Pancreas (tissue), 10 donors: Measurements from ENCODE around the gene CAMKMT. TPM values are rescaled to one million over a fixed set of nuclear protein-coding genes. Genes with fewer than 3 reads are reported as not detected.

Experiments
- ATAC-seq, 4 donors: fragments of 200-7000 bp; cut with Tn5 transposase; one replicate each; pipeline versions ENCODE4 v1.8.0 to v1.9.1; 2020; ENCODE audit warnings: mild to moderate bottlenecking in 4 of 4, moderate library complexity in 4 of 4
- DNase-seq, 6 donors: peaks; one replicate each; pipeline ENCODE4 v3.0.0-alpha.2; 2020
- FAIRE-seq: peaks from 2 replicates; lab custom pipeline; 2012; peaks lifted over from hg19 to GRCh38; lab: Jason Lieb, UNC
- H3K27ac ChIP-seq, 4 donors: fragments of 200-600 bp; sonication (generic); 1 replicate in 3 of 4; 2 replicates in 1 of 4; pipeline versions ENCODE4 v1.5.0 to v1.8.0; 2020
- H3K27me3 ChIP-seq, 4 donors: fragments of 200-600 bp; one replicate each; pipeline ENCODE4 v1.8.0; 2021
- H3K36me3 ChIP-seq, 3 donors: fragments of 200-600 bp; sonication (generic) in 1 of 3; one replicate each; pipeline versions ENCODE4 v1.5.0 to v1.8.0; 2020 to 2021
- H3K4me1 ChIP-seq, 3 donors: fragments of 200-600 bp; one replicate each; pipeline ENCODE4 v1.8.0; 2021
- H3K4me3 ChIP-seq, 4 donors: fragments of 200-600 bp; sonication (generic) in 2 of 4; one replicate each; pipeline versions ENCODE4 v1.5.0 to v1.8.0; 2020 to 2021
- H3K9me3 ChIP-seq, 4 donors: fragments of 200-600 bp; one replicate each; pipeline ENCODE4 v1.8.0; 2021
- CTCF ChIP-seq, 4 donors: fragments of 200-600 bp; sonication (generic) in 3 of 4; IDR thresholded peaks; one replicate each; pipeline versions ENCODE4 v1.5.0 to v1.8.0; 2021; ENCODE audit warnings: antibody characterized with exemption in 4 of 4
- WGBS, 2 donors: extraction: QIAGEN DNeasy Blood & Tissue Kit; methylation state at CpG; one replicate each; pipeline ENCODE4 v1.1.7; 2013; 5-methylcytosine and 5-hydroxymethylcytosine counted together
- intact Hi-C, 3 donors: fragments of 100-400 bp; cut with DNase I; formaldehyde crosslinking; loops; one replicate each; pipeline versions ENCODE4 v1.11.1 to v1.14.2; 2022
- polyA plus RNA-seq, 2 donors: library from polyadenylated mRNA; stranded (reverse); fragments of 200-250 nt; gene quantifications; one replicate each; pipeline ENCODE4 v1.2.3, GENCODE V29; 2013
- total RNA-seq, 6 donors: library from RNA; stranded (reverse); fragmentation: NEBNext Ultra II Directional in 4 of 6; extraction: Animal tissue kit (Norgen Biotek cat#: 25700) in 4 of 6; gene quantifications; one replicate each; pipeline versions ENCODE4 v1.2.1 to v1.2.4, GENCODE V29; 2021 to 2023
- donor health status: healthy with polysubstance abuse.
- donor health status: DM: no; HTN: no; CAD: no; lungs with moderate emphysema.
- donor health status: DM: no; HTN: no; CAD: no.
- donor health status: control.
- donor health status: control.
- donor health status: Bipolar disorder and iron deficiency.
- donor health status: DM: yes; HTN: yes; CAD: no.
- donor health status: DM: no; HTN: no; CAD: no.
- donor health status: DM: no; HTN: no; CAD: no.
- donor health status: DM: yes; HTN: yes; CAD: no.

CAMKMT gene
- total and polyA plus RNA-seq, 8 donors, result 4.6 to 11.9 (median 8.3) TPM

DNA sequence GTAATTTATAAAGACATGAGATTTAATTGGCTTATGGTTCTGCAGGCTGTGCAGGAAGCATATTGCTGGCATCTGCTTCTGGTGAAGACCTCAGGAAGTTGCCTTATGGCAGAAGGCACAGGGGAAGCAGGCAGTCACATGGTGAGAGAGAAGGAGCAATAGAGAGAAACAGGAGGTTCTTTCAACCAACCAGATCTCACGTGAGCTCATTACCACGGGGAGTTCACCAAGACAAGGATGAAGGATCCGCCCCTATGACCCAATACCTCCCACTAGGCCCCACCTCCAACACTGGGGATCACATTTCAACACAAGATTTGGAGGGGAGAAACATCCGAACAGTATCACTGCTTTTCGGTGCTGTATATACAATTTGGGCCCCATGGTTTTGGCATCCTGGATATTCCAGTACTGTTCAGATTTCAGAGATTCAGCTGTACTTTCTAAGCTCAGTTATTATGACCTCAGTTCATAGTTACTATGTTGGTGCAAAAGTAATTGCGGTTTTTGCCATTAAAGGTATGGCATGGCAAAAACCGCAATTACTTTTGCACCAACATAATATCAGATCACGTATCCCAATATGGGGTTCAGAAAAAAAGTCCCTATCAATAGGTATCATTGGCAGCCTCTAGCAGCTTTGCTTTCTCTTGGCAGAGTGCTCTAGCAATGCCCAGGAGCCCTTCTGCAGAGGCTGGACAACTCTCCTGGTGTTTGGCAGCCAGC lies 390.2 kb downstream of the CAMKMT start:
- no peak for TF ChIP-seq CTCF (IDR thresholded peaks at IDR 0.05)
- no peaks in the 10 kb centered on the region for H3K36me3 ChIP-seq
- DNase-seq, result no peak
- intact Hi-C loops, result no loop called here
- no peak for FAIRE-seq
- no peak overlapping the region for H3K4me3 ChIP-seq
- no peak overlapping the region for H3K27ac ChIP-seq
- no peaks in the 10 kb centered on the region for H3K27me3 ChIP-seq
- no peaks in the 10 kb centered on the region for H3K9me3 ChIP-seq
- H3K4me1 ChIP-seq, result no peaks in the 10 kb centered on the region
- no peak for ATAC-seq
- WGBS, 2 donors, result 88 to 93% methylated on average over 8 of the region's 8 CpGs

DNA sequence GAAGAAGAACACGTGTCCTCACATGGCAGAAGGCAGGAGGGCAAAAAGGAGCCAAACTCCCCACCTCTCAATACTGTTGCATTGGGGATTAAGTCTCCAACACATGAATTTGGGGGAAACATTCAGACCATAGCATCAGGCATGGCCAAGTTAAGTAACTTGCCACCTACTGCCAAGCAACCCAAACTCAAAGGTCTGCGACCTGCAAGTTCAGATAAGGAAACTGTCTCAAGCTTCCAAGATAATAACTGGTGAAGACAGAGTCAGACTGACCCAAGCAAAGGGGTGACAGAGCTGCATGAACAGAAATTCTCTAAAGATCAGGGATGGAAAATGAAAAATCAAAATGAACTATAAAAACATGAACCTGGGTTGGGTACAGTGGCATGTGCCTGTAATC lies 391.0 kb downstream of the CAMKMT start:
- Histone ChIP-seq H3K27ac (no peak overlapping the region), H3K4me1 (no peaks in the 10 kb centered on the region), H3K9me3 (no peaks in the 10 kb centered on the region), H3K36me3 (no peaks in the 10 kb centered on the region), H3K4me3 (no peak overlapping the region), H3K27me3 (no peaks in the 10 kb centered on the region)
- 96 to 98% methylated on average over 2 of the region's 2 CpGs for WGBS, 2 donors
- intact Hi-C loops, result no loop called here
- no peak for TF ChIP-seq CTCF (IDR thresholded peaks at IDR 0.05)
- no peak for ATAC-seq
- no peak for DNase-seq
- no peak for FAIRE-seq

DNA sequence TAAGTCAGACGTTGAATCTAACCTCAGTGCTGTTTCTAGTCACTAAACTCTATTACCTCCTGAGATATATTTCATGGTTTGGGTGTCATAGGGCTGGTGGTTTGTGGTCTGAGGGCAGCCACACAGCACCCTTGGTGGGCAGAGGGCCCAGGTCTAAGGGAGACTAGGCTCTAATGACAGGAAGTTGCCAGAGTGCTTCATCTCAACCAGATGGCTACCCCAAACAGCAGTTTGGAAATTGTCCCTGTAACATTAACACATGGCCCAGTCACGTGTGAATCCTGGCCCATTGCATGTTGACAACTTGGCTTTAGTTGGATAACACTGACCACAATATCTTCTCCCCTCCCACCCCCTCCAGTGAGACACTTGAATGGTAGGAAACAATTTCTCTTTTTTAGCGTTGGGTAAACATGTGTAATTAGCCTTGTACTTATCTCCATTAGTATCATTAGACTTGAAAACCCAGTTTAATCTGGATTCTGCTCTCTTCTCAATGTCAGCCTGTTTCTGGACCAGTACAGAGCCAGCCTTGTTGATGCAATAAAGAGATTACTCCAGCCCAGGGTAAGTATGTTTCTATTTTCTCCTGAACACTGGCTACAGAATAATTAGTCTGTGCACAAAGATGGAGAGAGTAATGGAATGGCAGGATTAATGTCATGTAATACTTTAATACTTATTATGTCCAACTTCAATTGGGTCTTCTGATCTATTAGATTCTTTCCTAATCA lies 392.0 kb downstream of the CAMKMT start:
- no peak overlapping the region for H3K27ac ChIP-seq
- intact Hi-C loops, result no loop called here
- FAIRE-seq, result no peak
- H3K4me3 ChIP-seq, result no peak overlapping the region
- TF ChIP-seq CTCF (IDR thresholded peaks at IDR 0.05), result no peak
- no peak for ATAC-seq
- H3K9me3 ChIP-seq, result no peaks in the 10 kb centered on the region
- no peak for DNase-seq
- H3K4me1 ChIP-seq, result no peaks in the 10 kb centered on the region
- H3K27me3 ChIP-seq, result no peaks in the 10 kb centered on the region
- 53 to 55% methylated on average over 3 of the region's 3 CpGs for WGBS, 2 donors
- no peaks in the 10 kb centered on the region for H3K36me3 ChIP-seq

- 92 to 95% methylated on average over 4 of the region's 4 CpGs for WGBS, 2 donors
- H3K27ac ChIP-seq, result no peak overlapping the region
- no peaks in the 10 kb centered on the region for H3K4me1 ChIP-seq
- H3K27me3 ChIP-seq, result no peaks in the 10 kb centered on the region
- DNase-seq (no peak), ATAC-seq (no peak), FAIRE-seq (no peak)
- TF ChIP-seq CTCF (IDR thresholded peaks at IDR 0.05), result no peak
- intact Hi-C loops, result no loop called here
- H3K36me3 ChIP-seq, result no peaks in the 10 kb centered on the region
- H3K9me3 ChIP-seq, result no peaks in the 10 kb centered on the region
- H3K4me3 ChIP-seq, result no peak overlapping the region
Measured at GRCh38 chr2:44758591-44758990, 396.8 kb downstream of the CAMKMT start.

- ATAC-seq (no peak), FAIRE-seq (no peak), DNase-seq (no peak)
- 57 to 70% methylated on average over 5 of the region's 5 CpGs for WGBS, 2 donors
- no peaks in the 10 kb centered on the region for H3K36me3 ChIP-seq
- H3K9me3 ChIP-seq, result no peaks in the 10 kb centered on the region
- no peaks in the 10 kb centered on the region for H3K4me1 ChIP-seq
- no peak overlapping the region for H3K4me3 ChIP-seq
- H3K27me3 ChIP-seq, result no peaks in the 10 kb centered on the region
- TF ChIP-seq CTCF (IDR thresholded peaks at IDR 0.05), result no peak
- intact Hi-C loops, result no loop called here
- H3K27ac ChIP-seq, result no peak overlapping the region
Measured at GRCh38 chr2:44759823-44760222, 398.1 kb downstream of the CAMKMT start.
